Pulmonary artery endothelial cell (primary cell): ENCODE measurements around the gene ZRSR2. TPM values are rescaled to one million over a fixed set of nuclear protein-coding genes. Genes with fewer than 3 reads are reported as not detected.
"Not testable (repeated sequence)": the region's sequence is repeated elsewhere in the genome, so short reads cannot be mapped to it uniquely, and the experiment has no call there.

Experiments used
- DNase-seq: peaks from one replicate; pipeline ENCODE4 v3.0.0-alpha.2; 2011; ENCODE audit warnings: low read depth, low spot score
- total RNA-seq: library from RNA; depleted of rRNA; stranded (reverse); fragments of >200 nt; gene quantifications from 2 replicates; pipeline ENCODE4 v1.2.3, GENCODE V29; 2014

Gene ZRSR2
- total RNA-seq, 1 donor from 2014 or later, result 2.2 TPM

DNA sequence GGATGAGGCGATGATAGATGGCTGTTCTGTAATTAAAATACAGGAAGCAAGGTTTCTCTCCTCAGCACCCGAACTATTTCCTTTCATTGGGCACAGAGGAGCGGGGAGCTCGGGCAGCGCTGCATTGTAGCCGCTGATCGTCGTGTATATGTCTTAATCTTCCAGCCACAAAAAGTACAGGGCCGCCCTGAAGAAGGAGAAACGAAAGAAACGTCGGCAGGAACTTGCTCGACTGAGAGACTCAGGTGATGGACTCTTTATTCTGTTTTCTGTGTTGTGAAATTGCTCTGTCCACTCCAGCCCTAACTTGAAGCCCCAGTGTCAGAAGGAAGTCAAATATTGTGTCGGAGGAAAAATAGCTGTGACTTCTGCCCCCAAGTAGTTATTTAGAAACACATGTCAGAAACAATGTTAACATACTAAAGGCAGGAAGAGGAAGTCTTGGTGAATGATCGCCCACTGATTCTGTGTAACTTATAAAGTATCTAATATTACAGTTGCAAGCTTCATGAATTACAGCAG is 546 bp downstream of the ZRSR2 start:
- DNase-seq, result no peak

DNA sequence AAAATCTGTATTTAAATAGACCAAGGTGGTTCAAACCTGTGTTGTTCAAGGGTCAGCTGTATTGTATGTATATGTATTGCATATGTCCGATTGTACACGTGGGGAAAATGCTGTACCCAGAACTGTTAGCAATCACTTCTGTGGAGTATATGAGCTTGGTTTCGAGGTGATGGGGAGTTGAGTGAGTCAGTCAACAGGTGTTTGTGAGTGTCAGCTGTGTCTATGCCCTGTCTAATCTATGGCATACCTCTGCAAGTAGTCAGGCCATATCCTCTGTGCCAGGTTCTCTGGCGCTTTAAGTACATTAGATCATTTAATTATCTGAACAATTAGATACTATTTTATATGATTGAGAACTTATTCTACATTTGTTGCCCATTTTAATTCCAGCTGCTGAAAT is 7.4 kb downstream of the ZRSR2 start:
- DNase-seq, result no peak

DNA sequence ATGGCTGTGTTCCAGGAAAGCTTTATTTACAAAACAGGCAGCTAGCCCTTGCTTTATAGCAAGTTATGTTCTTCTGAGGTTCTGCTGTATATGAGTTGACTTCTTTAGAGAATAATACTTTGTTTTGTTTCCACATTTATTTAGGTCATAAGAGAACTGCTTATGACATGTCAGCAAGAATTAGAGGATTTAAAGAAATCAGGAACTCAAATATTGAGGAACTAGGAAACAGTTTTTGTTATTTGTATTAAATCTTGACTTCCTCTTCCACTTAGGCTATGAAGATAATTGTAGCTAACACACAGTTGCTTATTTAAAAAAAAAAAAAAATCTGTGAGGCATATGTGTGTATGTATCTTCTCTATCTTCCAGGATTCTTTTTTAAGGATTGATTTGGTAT is 14.3 kb downstream of the ZRSR2 start:
- DNase-seq, result no peak

GRCh38 chrX:15808254-15808653 is 18.0 kb downstream of the ZRSR2 start:
- DNase-seq, result no peak

GRCh38 chrX:15812192-15812938 is 22.1 kb downstream of the ZRSR2 start:
- no peak for DNase-seq

DNA sequence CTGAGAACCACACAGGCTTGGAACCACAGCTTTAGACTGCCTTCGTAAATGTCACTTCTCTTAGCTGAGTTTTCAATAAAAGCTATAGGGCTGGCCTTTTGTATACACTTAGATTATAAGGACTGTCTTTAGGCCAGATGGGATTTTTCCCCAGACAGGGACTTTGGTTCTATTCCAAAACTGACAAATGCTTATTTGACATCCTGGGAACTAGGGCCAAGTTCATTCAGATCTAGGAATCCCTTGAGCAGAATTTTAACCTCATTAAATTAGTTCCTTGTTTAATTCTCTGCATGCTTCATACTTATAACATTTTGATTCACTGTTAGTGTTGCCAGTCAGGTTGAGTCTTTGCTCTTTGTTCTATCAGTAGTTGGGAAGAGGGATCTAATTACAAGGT is 23.1 kb downstream of the ZRSR2 start:
- DNase-seq, result no peak

GRCh38 chrX:15814771-15815365 is 24.6 kb downstream of the ZRSR2 start:
- no peak for DNase-seq

DNA sequence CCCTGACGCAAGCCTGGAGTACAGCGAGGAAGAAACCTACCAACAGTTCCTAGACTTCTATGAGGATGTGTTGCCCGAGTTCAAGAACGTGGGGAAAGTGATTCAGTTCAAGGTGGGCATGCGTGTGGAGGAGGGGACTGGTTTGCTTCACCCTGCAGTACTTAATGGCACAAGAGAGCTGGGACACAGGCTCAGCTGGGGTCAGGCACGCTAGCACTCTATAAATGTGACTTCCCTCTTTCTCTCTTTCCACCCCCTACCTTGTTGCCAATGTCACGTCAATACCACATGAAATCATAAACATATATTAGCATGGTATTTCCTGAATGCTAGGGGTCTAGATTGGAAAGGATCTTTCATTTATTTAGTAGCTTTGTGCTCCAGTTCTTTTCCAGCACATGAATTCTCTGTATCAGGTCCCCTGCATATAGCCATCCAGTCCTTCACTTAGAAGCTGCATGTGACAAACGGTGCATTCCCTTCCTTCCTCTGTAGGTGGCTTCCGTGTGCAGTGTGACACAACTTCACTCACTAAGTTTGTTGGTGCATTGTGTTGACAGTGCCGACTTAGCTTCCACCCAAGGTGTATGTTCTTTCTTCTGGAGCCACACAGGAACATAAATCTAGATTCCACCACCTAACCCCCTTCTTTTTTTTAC is 25.6 kb downstream of the ZRSR2 start:
- DNase-seq, result no peak

- no peak for DNase-seq
Measured at GRCh38 chrX:15816438-15816809, 26.1 kb downstream of the ZRSR2 start.

DNA sequence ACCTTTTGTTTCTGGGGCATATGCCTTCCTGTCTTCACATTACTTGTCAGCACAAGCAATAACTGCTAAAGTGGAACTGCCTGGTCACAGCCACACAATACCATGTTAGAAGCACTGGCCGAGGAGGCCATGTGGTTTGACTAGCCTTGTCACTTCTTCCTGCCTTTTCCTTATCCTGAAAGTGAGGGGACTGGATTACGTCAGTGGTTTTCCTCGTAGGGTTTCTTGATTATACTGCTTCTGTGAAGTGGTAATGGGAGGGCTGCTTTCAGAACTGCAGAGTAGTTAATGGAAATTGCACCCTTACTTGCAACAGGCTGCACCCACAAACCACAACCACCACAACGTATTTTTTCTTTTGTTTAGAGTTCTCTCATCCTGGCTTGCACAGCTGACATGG is 26.6 kb downstream of the ZRSR2 start:
- DNase-seq, result no peak

- no peak for DNase-seq
Measured at GRCh38 chrX:15820106-15821073, 30.1 kb downstream of the ZRSR2 start.

GRCh38 chrX:15822922-15823321 is 32.6 kb downstream of the ZRSR2 start:
- no peak for DNase-seq

- no peak for DNase-seq
Measured at GRCh38 chrX:15825936-15826335, 35.7 kb downstream of the ZRSR2 start.

GRCh38 chrX:15829217-15829616 is 38.9 kb downstream of the ZRSR2 start:
- no peak for DNase-seq

GRCh38 chrX:15831347-15831746 is 41.1 kb downstream of the ZRSR2 start:
- DNase-seq, result not testable (repeated sequence)

GRCh38 chrX:15834053-15834452 is 43.8 kb downstream of the ZRSR2 start:
- DNase-seq, result no peak

GRCh38 chrX:15834827-15835595 is 44.7 kb downstream of the ZRSR2 start:
- no peak for DNase-seq

- no peak for DNase-seq
Measured at GRCh38 chrX:15838017-15838416, 47.7 kb downstream of the ZRSR2 start.

GRCh38 chrX:15841853-15842516 is 51.7 kb downstream of the ZRSR2 start:
- no peak for DNase-seq

- no peak for DNase-seq
Measured at GRCh38 chrX:15843960-15844359, 53.7 kb downstream of the ZRSR2 start.
